A673 (cell line): Measurements from ENCODE around the gene ADGRL3. TPM values are rescaled to one million over a fixed set of nuclear protein-coding genes. Genes with fewer than 3 reads are reported as not detected.

Experiments used
- BruUV-seq: library from RNA; stranded (reverse); fragments of 400-500 nt; replicated peaks from 2 replicates; lab custom pipeline; 2021; lab: Mats Ljungman, UMichigan
- CTCF ChIA-PET: fragments of 300-600 bp; sonication (Branson Sonifier 250); formaldehyde crosslinking; loops from one replicate; lab custom pipeline; 2022; ENCODE audit warnings: antibody characterized with exemption; lab: Charles Lee
- POLR2A ChIA-PET: fragments of 300-600 bp; sonication (Branson Sonifier 250); formaldehyde crosslinking; loops from one replicate; lab custom pipeline; 2022; ENCODE audit warnings: antibody characterized with exemption; ENCODE audit not compliant: low non-redundant PET; lab: Charles Lee
- DNase-seq: peaks from one replicate; pipeline ENCODE4 v3.0.0-alpha.2; 2015; ENCODE audit warnings: low spot score
- H3K27ac ChIP-seq: fragments of 200-600 bp; sonication (generic); 2 replicates; pipeline ENCODE4 v1.5.1; 2016; ENCODE audit warnings: mixed run types, low read depth, mild to moderate bottlenecking, mixed read lengths, antibody characterized with exemption, low read length; ENCODE audit not compliant: poor library complexity, severe bottlenecking
- H3K27me3 ChIP-seq: fragments of 200-600 bp; sonication (generic); replicated peaks from 2 replicates; pipeline ENCODE4 v1.6.1; 2017; ENCODE audit warnings: mixed run types, low read depth, mild to moderate bottlenecking, mixed read lengths, antibody characterized with exemption, low read length; ENCODE audit not compliant: insufficient read depth, poor library complexity
- H3K36me3 ChIP-seq: fragments of 200-600 bp; sonication (generic); 2 replicates; pipeline ENCODE4 v1.6.1; 2016; ENCODE audit warnings: mixed run types, mild to moderate bottlenecking, mixed read lengths, antibody characterized with exemption, low read length; ENCODE audit not compliant: insufficient read depth, poor library complexity, severe bottlenecking
- H3K4me1 ChIP-seq: fragments of 200-600 bp; sonication (generic); 2 replicates; pipeline ENCODE4 v1.6.1; 2017; ENCODE audit warnings: mixed run types, mild to moderate bottlenecking, mixed read lengths, antibody characterized with exemption, low read length; ENCODE audit not compliant: insufficient read depth, poor library complexity, severe bottlenecking
- H3K4me3 ChIP-seq: fragments of 200-600 bp; sonication (generic); 2 replicates; pipeline ENCODE4 v1.5.1; 2016; ENCODE audit warnings: low read depth, mixed run types, mild to moderate bottlenecking, mixed read lengths, low read length; ENCODE audit not compliant: poor library complexity, severe bottlenecking
- H3K9me3 ChIP-seq: fragments of 200-600 bp; sonication (generic); 2 replicates; pipeline ENCODE4 v1.6.1; 2016; ENCODE audit warnings: mixed run types, low read depth, mild to moderate bottlenecking, mixed read lengths, antibody characterized with exemption, low read length; ENCODE audit not compliant: poor library complexity, severe bottlenecking
- EZH2 ChIP-seq: fragments of 200-600 bp; sonication (generic); IDR thresholded peaks from 2 replicates; pipeline ENCODE4 v1.6.1; 2017; ENCODE audit warnings: borderline replicate concordance, low read depth, mild to moderate bottlenecking, mixed read lengths, antibody characterized with exemption, low read length; ENCODE audit not compliant: poor library complexity, severe bottlenecking
- intact Hi-C: fragments of 100-400 bp; cut with micrococcal nuclease; formaldehyde crosslinking; loops from one replicate; pipeline ENCODE4 v1.10.0; 2022; ENCODE audit not compliant: unreplicated experiment
- total RNA-seq: library from RNA; stranded (reverse); gene quantifications from 2 replicates; pipeline ENCODE4 v1.2.3, GENCODE V29; 2021
- TF ChIP-seq, protein P1 (sequence below): fragments of 300-800, 200-600 bp; sonication (generic); conservative IDR thresholded peaks from 2 replicates; pipeline ENCODE4 v1.5.1; 2017; ENCODE audit warnings: low read depth, mild to moderate bottlenecking, antibody characterized with exemption, low read length, moderate library complexity, mixed read lengths

ADGRL3 gene
- total RNA-seq, 1 experiment from 2014 or later, result not detected

DNA sequence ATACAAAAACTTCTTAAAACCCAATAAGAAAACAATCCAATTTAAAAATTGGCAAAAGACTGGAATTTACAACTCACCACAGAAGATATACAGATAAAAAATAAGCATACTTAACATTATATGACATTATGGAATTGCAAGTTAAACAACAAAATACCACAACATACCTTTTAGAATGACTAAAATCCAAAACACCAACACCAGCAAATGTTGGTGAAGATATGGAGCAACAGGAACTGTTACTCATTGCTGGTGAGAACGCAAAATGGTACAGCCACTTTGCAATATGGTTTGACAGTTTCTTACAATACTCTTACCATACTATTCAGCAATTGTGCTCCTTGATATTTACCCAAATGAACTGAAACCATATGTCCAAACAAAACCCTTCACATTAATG, 112.4 kb downstream of the ADGRL3 start:
- TF ChIP-seq, protein P1, sequence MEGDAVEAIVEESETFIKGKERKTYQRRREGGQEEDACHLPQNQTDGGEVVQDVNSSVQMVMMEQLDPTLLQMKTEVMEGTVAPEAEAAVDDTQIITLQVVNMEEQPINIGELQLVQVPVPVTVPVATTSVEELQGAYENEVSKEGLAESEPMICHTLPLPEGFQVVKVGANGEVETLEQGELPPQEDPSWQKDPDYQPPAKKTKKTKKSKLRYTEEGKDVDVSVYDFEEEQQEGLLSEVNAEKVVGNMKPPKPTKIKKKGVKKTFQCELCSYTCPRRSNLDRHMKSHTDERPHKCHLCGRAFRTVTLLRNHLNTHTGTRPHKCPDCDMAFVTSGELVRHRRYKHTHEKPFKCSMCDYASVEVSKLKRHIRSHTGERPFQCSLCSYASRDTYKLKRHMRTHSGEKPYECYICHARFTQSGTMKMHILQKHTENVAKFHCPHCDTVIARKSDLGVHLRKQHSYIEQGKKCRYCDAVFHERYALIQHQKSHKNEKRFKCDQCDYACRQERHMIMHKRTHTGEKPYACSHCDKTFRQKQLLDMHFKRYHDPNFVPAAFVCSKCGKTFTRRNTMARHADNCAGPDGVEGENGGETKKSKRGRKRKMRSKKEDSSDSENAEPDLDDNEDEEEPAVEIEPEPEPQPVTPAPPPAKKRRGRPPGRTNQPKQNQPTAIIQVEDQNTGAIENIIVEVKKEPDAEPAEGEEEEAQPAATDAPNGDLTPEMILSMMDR, result no peak
- no peak for TF ChIP-seq EZH2
- no TSS peak for BruUV-seq
- DNase-seq, result no peak
- H3K9me3 ChIP-seq, result no peaks in the 10 kb centered on the region
- intact Hi-C loops, result no loop called here
- H3K27me3 ChIP-seq, result no peaks in the 10 kb centered on the region
- H3K27ac ChIP-seq, result no peak overlapping the region
- no peak overlapping the region for H3K4me3 ChIP-seq
- no peaks in the 10 kb centered on the region for H3K4me1 ChIP-seq
- H3K36me3 ChIP-seq, result no peaks in the 10 kb centered on the region
- CTCF ChIA-PET, result no interaction called here
- POLR2A ChIA-PET, result no interaction called here

DNA sequence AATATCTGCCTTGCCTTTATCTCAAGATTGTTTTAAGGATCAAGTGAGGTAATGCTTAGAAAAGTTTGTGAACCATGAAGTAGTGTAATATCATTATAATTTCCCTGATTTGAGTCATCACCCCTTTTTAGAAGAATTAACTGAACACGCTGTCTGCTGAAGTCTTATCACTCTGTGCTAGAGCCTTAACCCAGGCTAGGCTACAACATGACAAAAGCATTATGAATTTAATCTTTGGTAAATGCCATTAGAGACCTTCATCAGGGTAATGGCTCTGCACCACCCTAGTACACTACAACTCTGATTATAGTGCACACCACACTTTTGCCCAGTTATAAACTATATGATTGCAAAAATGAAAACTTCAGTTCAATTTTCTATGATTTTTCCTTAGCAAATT, 118.3 kb downstream of the ADGRL3 start:
- BruUV-seq, result no TSS peak
- no peaks in the 10 kb centered on the region for H3K36me3 ChIP-seq

DNA sequence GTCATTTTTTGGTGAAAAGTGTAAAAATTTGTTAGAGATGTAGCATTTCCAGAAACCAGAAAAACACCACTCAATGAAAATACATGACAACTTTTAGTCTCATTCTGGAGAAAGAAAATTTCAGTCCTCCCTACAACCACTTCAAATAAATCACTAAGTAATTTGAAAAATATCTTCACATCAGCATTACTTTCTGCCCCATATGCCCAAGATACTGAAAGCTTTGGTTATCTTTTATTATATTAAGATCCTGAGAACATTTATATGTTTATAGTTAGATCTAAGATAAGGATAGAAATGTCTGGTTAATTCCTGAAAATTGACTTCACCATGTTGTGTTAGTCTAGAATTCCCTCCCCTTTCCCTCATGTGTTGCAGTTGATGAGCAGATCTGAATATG, 119.0 kb downstream of the ADGRL3 start:
- POLR2A ChIA-PET, result no interaction called here

More for the DNA sequence above, 118.3 kb downstream of the ADGRL3 start:
- ChIA-PET POLR2A (no interaction called here), CTCF (no interaction called here)
- no peaks in the 10 kb centered on the region for H3K4me1 ChIP-seq
- H3K27ac ChIP-seq, result no peak overlapping the region
- intact Hi-C loops, result no loop called here
- TF ChIP-seq, protein P1, result no peak
- no peak for TF ChIP-seq EZH2
- no peaks in the 10 kb centered on the region for H3K9me3 ChIP-seq
- no peak overlapping the region for H3K4me3 ChIP-seq
- H3K27me3 ChIP-seq, result no peaks in the 10 kb centered on the region
- DNase-seq, result no peak

More for the DNA sequence above, 119.0 kb downstream of the ADGRL3 start:
- Histone ChIP-seq H3K36me3 (no peaks in the 10 kb centered on the region), H3K4me1 (no peaks in the 10 kb centered on the region), H3K27ac (no peak overlapping the region), H3K4me3 (no peak overlapping the region), H3K27me3 (no peaks in the 10 kb centered on the region), H3K9me3 (no peaks in the 10 kb centered on the region)
- intact Hi-C loops, result no loop called here
- DNase-seq, result no peak
- BruUV-seq, result no TSS peak
- TF ChIP-seq, protein P1, result no peak
- TF ChIP-seq EZH2, result no peak
- CTCF ChIA-PET, result no interaction called here
